Subcutaneous abdominal adipose tissue (tissue), 5 donors: Measurements from ENCODE around the gene PCBP3.

Experiments used
- H3K27ac ChIP-seq: one replicate; pipeline ENCODE4 v1.7.0; 2013; ENCODE audit warnings: low read depth, mild to moderate bottlenecking, inconsistent platforms, low read length, moderate library complexity
- H3K27me3 ChIP-seq, 5 donors: one replicate each; pipeline ENCODE4 v1.7.0; 2013; ENCODE audit warnings: low read length in 5 of 5, inconsistent platforms in 1 of 5; ENCODE audit not compliant: control insufficient read depth in 5 of 5, insufficient read depth in 4 of 5
- H3K36me3 ChIP-seq, 5 donors: one replicate each; pipeline ENCODE4 v1.7.0; 2013; ENCODE audit warnings: low read length in 5 of 5; ENCODE audit not compliant: control insufficient read depth in 5 of 5, insufficient read depth in 5 of 5
- H3K4me1 ChIP-seq, 5 donors: one replicate each; pipeline ENCODE4 v1.7.0; 2013; ENCODE audit warnings: low read length in 5 of 5, mild to moderate bottlenecking in 3 of 5, moderate library complexity in 1 of 5; ENCODE audit not compliant: control insufficient read depth in 5 of 5, insufficient read depth in 5 of 5
- H3K4me3 ChIP-seq, 5 donors: one replicate each; pipeline ENCODE4 v1.7.0; 2013; ENCODE audit warnings: low read length in 5 of 5, low read depth in 1 of 5
- H3K9ac ChIP-seq, 5 donors: one replicate each; pipeline ENCODE4 v1.7.0; 2013; ENCODE audit warnings: low read length in 5 of 5, mild to moderate bottlenecking in 4 of 5, moderate library complexity in 3 of 5
- H3K9me3 ChIP-seq, 5 donors: one replicate each; pipeline ENCODE4 v1.7.0; 2013; ENCODE audit warnings: low read length in 5 of 5; ENCODE audit not compliant: control insufficient read depth in 5 of 5
- donor health status: healthy.
- donor health status: healthy.
- donor health status: healthy.
- donor health status: healthy.
- donor health status: healthy.

The PCBP3 gene

DNA sequence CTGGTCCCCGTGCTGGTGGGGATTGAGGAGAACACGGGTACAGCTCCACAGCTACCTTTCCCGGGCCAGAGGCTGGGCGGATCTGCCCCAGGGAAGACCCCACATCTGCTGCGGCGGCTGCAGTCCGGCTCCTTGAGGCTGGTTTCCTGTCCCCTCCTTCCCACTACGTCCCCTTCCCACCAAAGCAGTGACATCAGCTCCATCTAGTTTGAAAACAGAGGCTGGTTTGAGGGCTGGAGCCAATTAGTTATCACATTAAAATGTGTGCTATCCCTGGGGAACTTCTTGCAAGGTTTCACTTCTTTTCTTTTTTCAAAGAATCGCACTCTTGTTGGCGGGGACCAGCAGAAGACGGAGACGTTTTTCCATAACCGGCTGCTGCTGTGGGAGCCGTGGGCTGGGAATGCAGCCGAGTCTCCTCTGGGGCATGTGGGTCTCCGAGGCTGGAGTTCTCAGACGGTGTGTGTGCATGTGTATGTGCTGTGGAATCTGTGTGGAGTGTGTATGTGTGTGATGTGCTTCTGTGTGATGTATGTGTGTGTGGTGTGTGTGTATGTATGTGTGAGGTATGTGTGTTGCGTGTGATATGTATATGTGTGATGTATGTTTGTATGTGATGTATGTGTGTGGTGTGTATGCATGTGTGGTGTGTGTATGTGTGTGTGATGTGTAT is 8.9 kb upstream of the PCBP3 start:
- H3K9ac ChIP-seq, result no peak overlapping the region
- H3K9me3 ChIP-seq, result no peaks in the 10 kb centered on the region
- no peak overlapping the region for H3K4me3 ChIP-seq
- H3K4me1 ChIP-seq, result no peaks in the 10 kb centered on the region
- peaks cover 0 to 25% (median 16%) of the 10 kb centered on the region in 5 donors for H3K27me3 ChIP-seq
- no peak overlapping the region for H3K27ac ChIP-seq
- H3K36me3 ChIP-seq, result no peaks in the 10 kb centered on the region

DNA sequence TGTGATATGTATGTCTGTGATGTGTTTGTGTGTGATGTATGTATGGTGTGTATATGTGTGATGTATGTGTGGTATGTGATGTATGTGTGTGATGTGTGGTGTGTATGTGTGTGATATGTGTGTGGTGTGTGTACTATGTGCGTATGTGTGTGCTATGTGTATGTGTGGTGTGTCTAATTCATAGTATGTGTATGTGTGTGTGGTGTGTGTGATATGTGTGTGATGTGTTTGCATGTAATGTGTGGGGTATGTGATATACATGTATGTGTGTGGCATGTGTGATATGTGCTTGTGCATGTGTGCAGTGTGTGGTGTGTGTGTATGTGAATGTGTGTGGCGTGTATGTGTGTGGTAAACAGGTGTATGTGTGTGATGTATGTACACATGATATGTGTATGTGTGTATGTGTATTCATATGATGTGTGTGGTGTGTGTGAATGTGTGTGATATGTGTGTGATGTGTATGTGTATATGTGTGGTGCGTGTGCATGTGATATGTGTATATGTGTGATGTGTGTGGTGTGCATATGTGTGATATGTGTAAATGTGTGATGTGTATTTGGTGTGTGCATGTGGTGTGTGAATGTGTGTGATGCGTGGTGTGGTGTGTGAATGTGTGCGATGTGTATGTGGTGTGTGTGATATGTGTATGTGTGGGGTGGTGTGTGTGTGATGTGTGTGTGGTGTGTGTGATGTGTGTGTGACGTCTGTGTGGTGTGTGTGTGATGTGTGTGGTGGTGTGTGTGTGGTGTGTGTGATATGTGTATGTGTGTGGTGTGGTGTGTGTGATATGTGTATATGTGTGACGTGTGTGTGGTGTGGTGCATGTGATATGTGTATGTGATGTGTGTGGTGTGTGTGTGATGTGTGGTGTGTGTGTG is 8.0 kb upstream of the PCBP3 start:
- Histone ChIP-seq H3K4me1 (peaks cover 0 to 5% (median 3%) of the 10 kb centered on the region in 5 donors), H3K27ac (no peak overlapping the region), H3K4me3 (no peak overlapping the region), H3K27me3 (peaks cover 0 to 24% (median 13%) of the 10 kb centered on the region in 5 donors), H3K9ac (no peak overlapping the region), H3K36me3 (no peaks in the 10 kb centered on the region), H3K9me3 (no peaks in the 10 kb centered on the region)

DNA sequence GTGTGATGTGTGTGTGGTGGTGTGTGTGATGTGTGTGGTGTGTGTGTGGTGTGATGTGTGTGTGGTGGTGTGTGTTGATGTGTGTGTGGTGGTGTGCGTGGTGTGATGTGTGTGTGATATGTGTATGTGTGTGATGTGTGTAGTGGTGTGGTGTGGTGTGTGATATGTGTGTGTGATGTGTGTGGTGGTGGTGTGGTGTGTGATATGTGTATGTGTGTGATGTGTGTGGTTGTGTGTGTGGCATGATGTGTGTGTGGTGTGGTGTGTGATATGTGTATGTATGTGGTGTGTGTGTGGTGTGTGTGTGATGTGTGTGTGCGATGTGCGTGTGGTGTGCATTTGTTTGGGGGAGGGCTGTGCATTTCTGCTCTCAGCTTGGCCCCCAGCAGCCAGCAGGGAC is 7.1 kb upstream of the PCBP3 start:
- Histone ChIP-seq H3K9ac (no peak overlapping the region), H3K27ac (no peak overlapping the region), H3K27me3 (peaks cover 0 to 22% (median 11%) of the 10 kb centered on the region in 5 donors), H3K4me1 (peaks cover 0 to 12% (median 10%) of the 10 kb centered on the region in 5 donors), H3K4me3 (no peak overlapping the region), H3K36me3 (no peaks in the 10 kb centered on the region), H3K9me3 (no peaks in the 10 kb centered on the region)

DNA sequence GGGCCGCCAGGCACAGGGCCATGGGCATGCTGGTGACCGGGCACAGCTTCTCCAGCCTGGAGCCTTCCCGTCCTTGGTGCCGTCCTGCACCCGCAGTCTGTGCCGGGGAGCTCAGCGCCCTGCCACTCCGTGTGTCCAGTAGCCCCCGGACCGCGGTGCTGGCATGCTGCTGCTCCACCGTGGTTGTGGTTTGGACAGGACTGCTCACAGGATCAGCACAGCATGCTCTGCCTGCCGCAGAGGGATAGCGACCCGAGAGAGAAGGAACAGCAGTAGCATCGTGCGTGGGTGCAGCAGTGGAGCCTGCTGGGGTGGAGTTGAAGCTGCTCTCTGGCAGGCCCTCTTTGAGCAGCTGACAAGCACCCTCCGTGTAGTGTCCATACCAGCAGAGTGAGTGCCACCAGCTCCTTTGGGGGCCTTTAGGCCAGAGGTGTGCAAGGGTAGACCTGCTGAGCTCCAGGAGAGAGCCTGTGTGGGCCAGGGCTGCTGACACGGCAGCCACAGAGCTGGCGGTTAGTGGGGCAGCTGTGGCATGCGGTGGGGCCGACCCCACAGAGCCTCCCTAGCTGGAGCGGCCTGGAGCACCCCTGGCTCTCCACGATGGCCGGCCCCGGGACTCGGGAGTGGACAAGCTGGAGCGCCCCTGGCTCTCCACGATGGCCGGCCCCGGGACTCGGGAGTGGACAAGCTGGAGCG is 6.4 kb upstream of the PCBP3 start:
- no peak overlapping the region for H3K4me3 ChIP-seq
- H3K4me1 ChIP-seq, result peaks cover 0 to 14% (median 11%) of the 10 kb centered on the region in 5 donors
- no peaks in the 10 kb centered on the region for H3K9me3 ChIP-seq
- H3K36me3 ChIP-seq, result no peaks in the 10 kb centered on the region
- no peak overlapping the region for H3K9ac ChIP-seq
- peaks cover 0 to 19% (median 8%) of the 10 kb centered on the region in 5 donors for H3K27me3 ChIP-seq
- no peak overlapping the region for H3K27ac ChIP-seq

DNA sequence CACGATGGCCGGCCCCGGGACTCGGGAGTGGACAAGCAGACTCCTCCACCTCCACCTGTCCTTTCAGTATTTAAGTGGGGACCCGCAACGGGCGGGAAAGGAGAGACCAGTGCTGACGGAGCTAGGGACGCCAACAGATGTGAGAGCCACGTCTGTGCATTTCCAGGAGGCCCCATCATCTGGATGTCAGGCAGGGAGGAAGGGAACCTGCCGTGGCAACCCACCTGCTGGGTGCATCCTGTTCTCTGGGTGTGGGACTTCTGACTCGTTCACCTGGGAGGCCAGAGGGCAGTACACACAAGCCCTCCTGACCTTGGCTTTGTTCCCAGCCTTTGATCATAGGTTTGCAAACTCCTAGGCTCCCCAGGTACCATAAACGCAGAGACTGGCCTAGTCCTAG is 5.6 kb upstream of the PCBP3 start:
- peaks cover 0 to 19% (median 6%) of the 10 kb centered on the region in 5 donors for H3K27me3 ChIP-seq
- H3K9ac ChIP-seq, result no peak overlapping the region
- peaks cover 0 to 14% (median 11%) of the 10 kb centered on the region in 5 donors for H3K4me1 ChIP-seq
- no peaks in the 10 kb centered on the region for H3K36me3 ChIP-seq
- no peak overlapping the region for H3K4me3 ChIP-seq
- H3K9me3 ChIP-seq, result no peaks in the 10 kb centered on the region
- no peak overlapping the region for H3K27ac ChIP-seq

DNA sequence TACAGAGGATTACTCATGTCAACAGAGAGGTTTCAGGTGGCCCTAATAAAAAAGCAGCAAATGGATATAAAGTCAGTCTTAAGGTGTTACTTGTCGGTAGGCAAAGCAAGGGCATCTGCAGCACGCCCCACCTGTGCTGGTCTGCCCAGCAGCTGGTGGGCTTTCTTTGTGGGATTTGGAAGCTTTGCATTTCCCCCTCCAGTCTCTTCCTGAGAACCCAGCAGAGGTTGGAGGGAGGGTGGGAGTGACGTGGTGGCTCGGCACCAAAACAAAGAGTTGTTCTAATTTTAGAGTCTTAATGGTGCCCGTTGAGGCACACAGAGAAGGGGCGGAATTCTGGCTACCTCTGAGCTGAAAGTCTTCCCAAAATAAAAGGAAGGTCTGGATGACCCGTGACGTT is 4.8 kb upstream of the PCBP3 start:
- Histone ChIP-seq H3K9ac (no peak overlapping the region), H3K9me3 (no peaks in the 10 kb centered on the region), H3K27me3 (peaks cover 0 to 19% (median 6%) of the 10 kb centered on the region in 5 donors), H3K27ac (no peak overlapping the region), H3K4me3 (no peak overlapping the region), H3K4me1 (peaks cover 0 to 14% (median 11%) of the 10 kb centered on the region in 5 donors), H3K36me3 (no peaks in the 10 kb centered on the region)

DNA sequence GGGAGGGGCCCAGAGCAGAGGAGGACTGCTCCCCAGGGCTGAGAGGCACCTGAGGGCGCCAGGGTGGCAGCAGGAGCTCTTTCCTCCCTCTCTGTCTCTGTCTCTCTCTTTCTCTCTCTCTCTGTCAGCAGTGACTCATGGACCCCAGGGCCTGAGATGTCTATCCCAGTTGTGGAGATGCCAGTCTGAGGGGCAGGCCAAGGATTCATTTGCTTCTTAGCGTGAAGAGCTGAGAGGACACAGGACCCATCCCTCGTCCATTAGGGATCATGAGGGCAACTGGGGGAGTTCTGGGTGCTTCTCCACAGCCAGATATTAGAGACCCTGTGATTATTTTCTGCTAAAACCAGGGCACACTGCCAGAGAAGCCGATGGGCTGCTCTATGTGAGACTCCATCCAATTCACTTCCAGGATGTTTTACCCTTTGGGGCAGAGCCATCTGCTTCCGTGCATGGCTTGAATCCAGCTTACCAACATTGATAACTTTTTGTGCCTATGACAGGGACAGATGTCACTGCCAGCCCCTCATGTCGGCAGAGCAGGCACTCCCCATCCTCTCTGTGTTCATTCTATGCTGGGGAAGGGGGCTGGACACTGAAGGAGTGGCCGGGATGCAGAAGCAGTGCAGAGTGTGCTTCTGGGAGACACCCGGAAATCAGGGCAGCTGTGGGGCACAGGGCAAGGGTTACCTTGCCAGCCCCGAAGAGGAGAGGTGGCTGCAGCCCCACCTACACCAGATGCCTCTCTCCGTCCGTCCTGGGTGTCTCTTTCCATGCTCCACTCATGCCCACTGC is 4.1 kb upstream of the PCBP3 start:
- Histone ChIP-seq H3K27ac (no peak overlapping the region), H3K4me3 (no peak overlapping the region), H3K4me1 (peaks cover 0 to 19% (median 13%) of the 10 kb centered on the region in 5 donors), H3K9ac (no peak overlapping the region), H3K9me3 (no peaks in the 10 kb centered on the region), H3K27me3 (peaks cover 0 to 21% (median 6%) of the 10 kb centered on the region in 5 donors), H3K36me3 (no peaks in the 10 kb centered on the region)

DNA sequence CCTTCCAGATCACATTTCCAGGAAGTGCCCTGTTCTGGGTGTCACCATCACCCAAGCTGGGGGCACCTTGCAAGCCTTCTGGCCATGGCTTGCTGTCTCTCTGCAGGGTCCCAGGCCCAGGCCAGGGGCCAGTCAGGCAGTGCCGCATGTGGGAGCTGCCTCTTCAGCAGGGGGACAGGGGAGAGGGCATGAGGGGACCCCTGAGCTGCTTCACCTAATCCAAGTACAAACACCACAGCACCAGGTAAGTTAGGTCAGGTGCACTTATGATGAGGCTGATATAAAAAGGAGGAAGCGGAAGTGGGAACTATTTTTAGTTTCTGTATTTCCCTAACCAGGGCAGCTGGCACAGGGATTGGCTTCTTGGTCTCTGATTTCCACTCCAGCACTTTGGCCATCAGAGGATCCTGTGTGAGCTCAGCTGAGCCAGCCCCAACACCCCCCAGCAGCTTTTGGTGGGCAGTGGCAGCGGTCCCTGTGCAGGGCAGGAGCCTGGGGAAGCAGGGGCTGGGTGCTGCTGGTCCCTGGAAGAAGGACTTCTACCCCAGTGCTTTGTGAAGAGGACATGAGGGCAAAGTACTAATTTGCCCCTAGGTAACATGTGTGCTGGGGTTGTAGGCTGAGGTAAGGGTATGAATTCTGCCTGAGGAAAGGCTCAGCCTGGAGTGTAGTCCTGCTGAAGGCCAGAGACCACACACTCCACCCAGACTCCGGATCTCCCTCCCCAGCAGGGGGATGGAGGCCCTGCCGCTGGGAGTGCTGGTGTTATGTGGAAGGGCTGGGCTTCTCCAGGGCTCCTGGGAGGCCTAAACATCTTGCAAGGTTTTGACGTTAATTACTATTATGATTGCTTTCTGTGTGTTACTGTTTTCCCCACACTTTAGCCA is 3.3 kb upstream of the PCBP3 start:
- H3K27ac ChIP-seq, result no peak overlapping the region
- H3K4me1 ChIP-seq, result peaks cover 0 to 22% (median 14%) of the 10 kb centered on the region in 5 donors
- no peak overlapping the region for H3K4me3 ChIP-seq
- no peaks in the 10 kb centered on the region for H3K9me3 ChIP-seq
- H3K36me3 ChIP-seq, result no peaks in the 10 kb centered on the region
- peaks cover 0 to 24% (median 6%) of the 10 kb centered on the region in 5 donors for H3K27me3 ChIP-seq
- H3K9ac ChIP-seq, result peak overlapping the region in 1 of 5 donors; percentile 35
